GM19193 (cell line): ENCODE results near the gene CDKN3.

Experiments used
- POLR2A ChIP-seq: IDR thresholded peaks from 4 replicates; pipeline ENCODE4 v1.6.1; 2011; ENCODE audit not compliant: insufficient read depth, insufficient read length; ENCODE audit errors: extremely low read depth

The CDKN3 gene

DNA sequence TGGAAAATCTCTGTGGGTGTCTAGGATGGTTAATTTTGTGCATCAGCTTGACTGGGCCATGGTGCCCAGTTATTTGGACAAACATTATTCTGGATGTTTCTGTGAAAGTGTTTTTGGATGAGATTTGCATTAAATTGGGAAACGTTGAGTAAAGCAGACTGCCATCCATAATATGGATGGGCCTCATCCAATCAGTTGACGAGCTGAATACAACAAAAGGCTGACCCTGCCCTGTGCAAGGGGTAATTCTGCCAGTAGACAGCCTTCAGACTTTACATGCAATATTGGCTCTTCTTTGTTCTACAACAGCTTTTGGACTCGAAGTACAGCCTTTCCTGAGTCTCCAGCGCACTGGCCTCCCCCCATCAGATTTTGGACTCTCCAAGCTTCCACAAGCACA lies 1.5 kb upstream of the CDKN3 start:
- no peak for TF ChIP-seq POLR2A

DNA sequence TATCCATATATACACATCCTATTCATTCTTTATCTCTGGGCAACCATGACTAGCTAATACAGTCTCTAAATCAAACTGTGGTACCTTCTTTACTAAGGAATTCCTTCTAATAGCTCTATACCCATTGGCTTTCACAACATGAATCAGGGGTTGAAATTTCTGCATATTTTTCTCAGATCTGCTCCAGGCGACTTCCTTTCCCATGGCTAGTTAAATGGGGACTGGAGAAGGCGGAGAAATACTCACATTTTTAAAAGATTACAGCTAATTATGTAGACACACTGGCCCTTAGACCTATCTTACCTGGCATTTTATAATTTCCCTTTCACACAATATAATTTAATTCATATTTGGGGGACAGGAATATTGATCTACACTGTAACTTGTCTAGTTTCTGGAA lies 1.1 kb upstream of the CDKN3 start:
- no peak for TF ChIP-seq POLR2A

DNA sequence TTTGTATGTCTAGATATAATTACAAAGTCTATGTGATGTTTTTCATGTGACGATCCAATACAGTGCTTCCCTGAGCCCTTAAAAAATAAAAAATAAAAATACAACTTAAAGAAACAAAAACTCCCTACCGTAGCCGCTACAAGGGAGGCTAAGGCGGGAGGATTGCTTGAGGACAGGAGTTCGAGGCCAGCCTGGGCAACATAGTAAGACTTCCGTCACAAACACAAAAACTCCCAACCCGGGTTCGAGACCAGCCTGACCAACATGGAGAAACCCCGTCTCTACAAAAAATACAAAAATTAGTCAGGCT lies 669 bp upstream of the CDKN3 start:
- TF ChIP-seq POLR2A = no peak

DNA sequence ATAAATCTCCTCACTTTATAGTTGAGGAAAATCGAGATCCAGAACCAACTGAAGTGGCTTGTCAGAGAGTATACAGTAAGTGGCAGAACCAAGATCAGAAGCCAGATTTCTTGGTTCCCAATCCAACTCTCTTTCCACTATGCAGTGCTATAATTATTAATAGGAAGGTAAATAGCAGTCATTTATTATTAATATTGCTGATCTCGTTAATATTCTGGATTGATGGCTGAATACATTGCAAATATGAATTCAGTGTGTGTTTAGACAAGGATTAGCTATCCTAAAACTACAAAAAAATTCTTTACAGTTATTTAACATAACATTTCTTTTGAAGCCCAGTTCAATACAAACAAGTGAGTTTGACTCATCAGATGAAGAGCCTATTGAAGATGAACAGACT lies 2.8 kb downstream of the CDKN3 start:
- TF ChIP-seq POLR2A = no peak

DNA sequence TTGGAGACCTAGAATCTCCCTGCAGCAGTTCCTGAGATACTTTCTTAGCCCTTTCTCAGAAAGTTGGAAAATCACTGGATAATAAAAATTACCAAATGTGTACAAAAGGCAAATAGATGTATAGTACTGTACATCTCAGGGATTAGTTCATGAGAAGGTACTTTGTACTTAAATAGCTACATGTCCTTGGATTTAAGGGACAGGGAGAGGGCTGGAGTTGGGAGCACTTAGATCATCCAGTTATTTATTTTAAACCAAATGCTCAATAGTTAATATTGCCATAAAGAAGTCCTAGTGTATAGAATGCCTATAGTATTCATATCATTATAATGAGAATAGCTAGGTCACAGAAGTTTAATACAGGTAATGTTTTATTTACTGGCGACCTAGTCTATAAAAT lies 13.4 kb downstream of the CDKN3 start:
- TF ChIP-seq POLR2A = no peak

DNA sequence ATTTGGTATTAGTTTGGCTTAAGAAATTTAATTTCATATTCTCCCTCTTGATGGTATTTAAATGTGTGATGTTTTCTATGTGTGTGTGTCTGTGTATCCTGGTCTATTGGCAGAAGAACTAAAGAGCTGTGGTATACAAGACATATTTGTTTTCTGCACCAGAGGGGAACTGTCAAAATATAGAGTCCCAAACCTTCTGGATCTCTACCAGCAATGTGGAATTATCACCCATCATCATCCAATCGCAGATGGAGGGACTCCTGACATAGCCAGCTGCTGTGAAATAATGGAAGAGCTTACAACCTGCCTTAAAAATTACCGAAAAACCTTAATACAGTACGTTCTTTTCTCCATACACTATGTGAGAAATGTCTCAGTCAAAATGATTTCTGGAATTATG lies 14.6 kb downstream of the CDKN3 start:
- no peak for TF ChIP-seq POLR2A

DNA sequence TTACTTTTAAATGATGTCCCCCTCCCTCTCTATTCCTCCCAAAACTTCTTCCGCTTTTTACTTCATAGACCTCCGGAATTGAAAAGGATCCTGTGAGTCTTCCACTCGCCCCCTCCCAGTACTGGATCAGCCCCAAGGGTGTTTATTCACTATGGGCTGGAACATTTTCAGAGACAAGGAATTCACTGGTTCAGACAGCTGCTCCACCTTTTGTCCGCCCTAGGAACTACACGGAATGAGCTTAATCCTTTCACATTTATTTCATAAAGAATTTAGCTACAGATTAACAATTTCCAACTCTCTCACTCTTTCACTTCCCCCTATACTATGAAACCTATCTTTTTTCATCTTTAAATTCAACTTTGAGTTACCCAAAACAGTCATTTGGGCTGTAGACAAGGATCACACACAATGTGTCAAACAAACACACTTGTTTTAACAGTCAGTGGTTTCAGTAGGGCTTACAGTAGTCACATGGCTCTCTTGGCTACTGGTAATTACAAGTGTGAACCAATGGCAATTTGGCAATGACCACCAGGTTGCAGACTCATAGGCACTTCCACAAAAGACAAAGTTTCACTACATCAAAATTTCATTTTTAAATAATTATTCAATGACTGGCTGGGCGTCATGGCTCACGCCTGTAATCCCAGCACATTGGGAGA lies 23.8 kb downstream of the CDKN3 start:
- TF ChIP-seq POLR2A = no peak

DNA sequence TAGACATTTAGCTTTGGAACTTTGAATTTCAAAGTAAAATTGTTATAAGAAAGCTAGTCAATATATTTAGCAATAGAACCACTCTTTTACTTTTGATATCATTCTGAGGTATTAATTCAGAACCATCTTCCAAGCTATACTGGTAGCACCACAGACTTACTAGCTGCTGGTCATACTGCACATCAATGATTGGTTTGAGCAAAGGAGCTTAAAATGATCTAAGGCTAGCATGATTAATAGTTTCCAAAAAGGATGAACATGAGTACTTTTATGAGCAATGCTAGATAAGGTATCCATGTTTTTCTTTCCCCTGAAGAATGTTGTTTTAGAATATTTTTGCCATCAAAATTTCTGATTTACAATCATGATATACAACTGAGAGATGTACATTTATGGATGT lies 27.2 kb downstream of the CDKN3 start:
- no peak for TF ChIP-seq POLR2A

DNA sequence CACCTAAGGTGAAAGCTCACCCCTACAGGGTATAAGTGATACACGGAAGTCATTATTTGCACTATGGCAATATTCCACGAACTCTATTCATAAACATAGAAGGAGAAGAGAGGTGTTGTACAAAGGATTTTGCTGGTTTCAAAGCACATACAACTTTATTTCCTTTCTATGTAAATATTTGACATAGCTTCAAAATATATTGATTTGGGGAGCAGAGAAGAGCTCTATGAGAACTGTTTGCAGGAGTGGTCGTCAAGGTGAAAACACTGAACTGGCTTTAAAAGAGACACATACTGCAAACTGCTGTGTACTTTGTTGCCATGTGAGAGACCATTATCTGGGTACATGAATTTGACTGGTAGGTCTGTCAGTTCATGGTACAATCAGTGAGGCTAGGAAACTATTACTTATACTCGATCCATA lies 27.7 kb downstream of the CDKN3 start:
- no peak for TF ChIP-seq POLR2A

DNA sequence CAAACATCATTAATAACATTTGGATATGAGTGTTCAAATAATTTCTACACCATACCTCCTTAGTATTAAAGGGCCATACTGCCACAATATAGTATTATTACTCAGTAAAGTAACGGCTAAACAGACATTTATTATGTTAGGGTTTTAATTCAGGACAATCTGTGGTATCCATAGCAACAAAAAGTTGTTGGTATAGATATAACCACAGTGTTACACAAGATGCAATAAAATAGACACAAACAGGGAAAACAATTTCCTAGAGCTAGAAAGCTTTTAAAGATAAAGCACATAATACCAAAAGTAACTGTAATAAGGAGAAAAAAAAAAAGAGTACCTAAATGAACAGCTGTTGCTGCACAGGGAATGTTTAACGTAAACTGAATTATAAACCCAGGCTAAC lies 28.3 kb downstream of the CDKN3 start:
- no peak for TF ChIP-seq POLR2A

DNA sequence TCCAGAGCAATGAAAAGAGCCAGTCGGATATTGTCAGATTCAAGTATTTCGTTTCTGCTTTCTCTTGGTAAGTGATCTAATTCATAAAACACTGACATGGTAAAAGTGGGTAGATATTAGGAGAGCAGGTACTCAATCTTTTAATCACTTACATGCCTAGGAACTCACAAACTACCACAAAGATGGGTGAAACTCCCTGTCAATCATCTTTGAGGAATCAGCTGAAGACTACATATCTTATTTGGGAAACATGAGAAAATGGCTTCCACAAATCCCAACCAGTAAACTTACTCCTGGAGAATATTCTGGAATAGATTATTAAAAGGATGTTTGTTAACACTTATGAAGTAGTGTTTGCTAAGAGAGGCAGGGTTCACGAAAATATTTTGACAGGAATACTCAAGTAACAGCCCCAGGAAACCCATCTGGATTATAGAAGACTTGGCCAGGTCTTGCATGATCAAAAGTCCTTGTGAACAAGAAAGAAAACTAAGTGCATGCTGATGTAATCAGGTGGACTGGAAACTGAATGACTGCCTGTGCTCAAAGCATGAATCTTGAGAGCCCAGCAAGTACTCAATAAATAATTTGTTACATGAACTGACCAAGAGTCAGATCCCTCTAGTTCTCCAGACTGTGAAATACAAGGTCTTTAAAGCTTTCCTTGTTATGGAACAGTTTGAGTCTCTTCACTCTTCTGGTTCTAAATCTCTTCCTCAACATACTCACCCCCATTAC lies 28.9 kb downstream of the CDKN3 start:
- TF ChIP-seq POLR2A = no peak

DNA sequence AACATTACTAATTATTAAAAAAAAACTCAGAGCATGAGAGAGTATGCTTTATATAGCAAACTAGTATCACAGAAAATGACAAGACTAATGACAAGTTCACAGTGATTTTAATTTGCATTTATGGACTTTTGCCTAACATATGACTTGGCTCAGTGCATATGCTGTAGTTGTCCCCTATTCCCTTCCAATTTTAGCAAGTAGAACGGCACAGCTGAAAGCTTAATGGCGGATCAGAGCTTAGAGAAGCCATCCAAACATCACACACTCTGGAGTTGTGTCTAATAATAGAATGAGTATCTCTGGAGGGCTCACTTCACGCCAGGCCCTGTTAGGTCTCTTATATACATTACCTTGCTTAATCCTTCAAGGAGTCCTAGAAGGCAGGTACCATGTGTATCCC lies 31.1 kb downstream of the CDKN3 start:
- no peak for TF ChIP-seq POLR2A

DNA sequence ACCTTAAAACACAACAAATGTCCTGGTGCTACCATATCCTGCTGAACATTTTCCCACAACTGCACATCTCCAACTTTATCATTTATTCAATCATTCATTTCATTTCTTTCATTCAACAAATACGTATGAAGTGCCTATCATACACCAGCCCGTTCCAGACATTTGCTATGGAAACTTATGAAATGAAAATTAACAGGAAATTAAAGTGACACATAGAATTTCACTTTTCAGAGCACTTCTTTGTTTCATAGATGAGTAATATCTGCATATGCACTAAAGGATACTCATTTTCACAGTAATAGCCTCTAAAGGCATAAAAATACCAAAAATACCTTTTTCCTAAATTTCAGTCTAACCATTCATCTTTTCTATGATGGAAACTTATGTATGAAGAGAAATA lies 31.7 kb downstream of the CDKN3 start:
- no peak for TF ChIP-seq POLR2A

DNA sequence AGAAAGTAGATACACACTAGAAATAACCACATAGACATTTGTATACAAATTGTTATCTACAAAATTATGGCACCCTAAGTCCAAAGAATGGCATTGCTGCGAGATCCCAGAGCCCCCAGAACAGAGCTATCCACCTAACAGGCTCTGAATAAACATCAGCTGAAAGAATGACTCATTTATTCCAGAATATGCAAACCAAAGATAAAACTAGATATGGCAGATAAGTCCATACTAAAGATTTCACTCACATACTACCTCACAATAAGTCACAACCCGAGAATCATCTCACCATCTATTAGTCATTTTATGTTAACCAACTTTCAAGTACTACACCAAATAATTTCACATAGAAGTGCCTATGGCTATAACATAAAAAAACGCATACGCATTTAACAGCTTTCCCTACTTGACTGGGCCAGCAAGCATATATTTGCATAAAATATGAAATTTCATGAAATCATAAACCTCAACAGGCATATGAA lies 38.7 kb downstream of the CDKN3 start:
- TF ChIP-seq POLR2A = no peak

DNA sequence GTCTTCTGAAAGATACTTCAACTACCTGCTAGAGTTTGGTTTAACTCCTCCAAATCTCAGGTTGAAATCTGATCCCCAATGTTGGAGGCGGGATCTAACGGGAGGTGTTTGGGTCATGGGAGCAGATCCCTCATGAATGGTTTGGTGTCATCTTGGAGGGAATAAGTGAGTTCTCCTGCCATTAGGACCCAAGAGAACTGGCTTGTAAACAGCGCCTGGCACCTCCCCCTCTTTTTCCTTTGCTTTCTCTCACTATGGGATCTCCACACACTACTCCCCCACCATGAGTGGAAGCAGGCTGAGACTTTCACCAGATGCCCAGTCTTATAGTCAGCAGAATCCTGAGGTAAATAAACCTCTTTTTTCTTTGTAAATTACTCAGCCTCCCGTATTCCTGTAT lies 41.9 kb downstream of the CDKN3 start:
- TF ChIP-seq POLR2A = no peak

DNA sequence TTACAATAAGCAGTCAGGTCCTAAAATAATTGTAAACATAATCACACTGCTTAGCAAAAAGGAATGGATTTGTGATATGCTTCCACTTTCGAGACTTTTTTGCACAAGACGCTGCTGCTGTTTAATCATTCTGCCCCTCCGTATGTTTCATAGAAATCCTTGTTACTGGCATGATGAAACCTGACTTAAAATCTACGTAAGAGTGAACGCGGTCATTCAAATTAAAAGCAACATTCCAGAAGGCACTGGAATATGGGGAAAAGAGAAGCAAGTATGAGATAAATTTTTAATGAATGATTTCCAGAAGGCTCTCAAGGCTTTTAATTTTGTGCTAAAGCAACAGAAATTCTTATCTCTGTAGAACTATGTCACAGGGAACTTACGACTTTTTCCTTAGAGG lies 43.2 kb downstream of the CDKN3 start:
- TF ChIP-seq POLR2A = no peak

DNA sequence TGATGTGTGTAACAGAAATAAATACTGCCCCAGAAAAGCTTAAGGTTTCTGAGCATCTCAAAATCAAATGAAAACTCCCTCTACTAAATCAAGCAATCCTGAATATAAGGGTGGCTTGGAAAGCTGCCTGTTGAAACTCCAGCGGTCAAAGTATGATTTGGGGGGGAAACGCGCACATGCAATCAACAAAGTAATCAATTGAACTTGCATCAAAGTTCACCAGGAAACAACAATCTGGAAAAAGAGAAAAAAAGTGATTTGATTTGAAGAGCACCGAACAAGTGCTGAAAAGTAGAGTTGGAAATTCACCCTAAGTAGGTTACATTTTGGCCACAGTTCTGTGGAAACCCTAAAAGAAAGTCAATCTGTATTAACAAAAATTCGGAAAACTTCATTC lies 43.7 kb downstream of the CDKN3 start:
- no peak for TF ChIP-seq POLR2A
